HepG2 (cell line): ENCODE measurements around the gene DNAAF1. TPM values are rescaled to one million over a fixed set of nuclear protein-coding genes. Genes with fewer than 3 reads are reported as not detected.
A peak's percentile ranks its signal among the peaks of the same experiment; 100 is the strongest.

Experiments used
- ATF7-NPFF ChIP-seq: sonication (generic); formaldehyde crosslinking; IDR thresholded peaks from 2 replicates; pipeline ENCODE4 v1.8.1; 2023; ENCODE audit warnings: mild to moderate bottlenecking, low read depth, missing genetic modification reagents, moderate library complexity
- CEBPB ChIP-seq: IDR thresholded peaks from 2 replicates; pipeline ENCODE4 v1.6.1; 2011; ENCODE audit warnings: low read depth, low read length, improper control_type of control experiment, borderline replicate concordance
- CHD2 ChIP-seq: IDR thresholded peaks from 2 replicates; pipeline ENCODE4 v1.6.1; 2011; ENCODE audit warnings: low read depth, low read length, improper control_type of control experiment
- MZF1 ChIP-seq: sonication (generic); formaldehyde crosslinking; IDR thresholded peaks from 2 replicates; pipeline ENCODE4 v1.8.1; 2023; ENCODE audit warnings: mild to moderate bottlenecking, missing genetic modification reagents, borderline replicate concordance
- NBN ChIP-seq: fragments of 450-650 bp; conservative IDR thresholded peaks from 2 replicates; pipeline ENCODE4 v1.6.1; 2017
- NFE2L2 ChIP-seq: fragments of 150-350 bp; IDR thresholded peaks from 2 replicates; pipeline ENCODE4 v1.6.1; 2014; ENCODE audit warnings: low read length
- NFYB ChIP-seq: sonication (generic); formaldehyde crosslinking; IDR thresholded peaks from 2 replicates; pipeline ENCODE4 v1.4.0; 2020; ENCODE audit warnings: missing genetic modification reagents
- NR3C1 ChIP-seq: sonication (generic); formaldehyde crosslinking; IDR thresholded peaks from 2 replicates; pipeline ENCODE4 v1.4.0; 2020; ENCODE audit warnings: missing genetic modification reagents
- PITX1 ChIP-seq: sonication (generic); formaldehyde crosslinking; IDR thresholded peaks from 2 replicates; pipeline ENCODE4 v1.5.1; 2020; ENCODE audit warnings: mild to moderate bottlenecking, missing genetic modification reagents
- POLR2G ChIP-seq: fragments of 200-400 bp; formaldehyde crosslinking; IDR thresholded peaks from 2 replicates; pipeline ENCODE4 v1.6.1; 2018; ENCODE audit warnings: mild to moderate bottlenecking, low read depth, low read length, moderate library complexity
- SALL2 ChIP-seq: sonication (generic); formaldehyde crosslinking; IDR thresholded peaks from 2 replicates; pipeline ENCODE4 v1.8.1; 2023; ENCODE audit warnings: mild to moderate bottlenecking, missing genetic modification reagents, inconsistent platforms
- ZBTB1 ChIP-seq: sonication (generic); formaldehyde crosslinking; IDR thresholded peaks from 2 replicates; pipeline ENCODE4 v1.4.0; 2020; ENCODE audit warnings: missing genetic modification reagents, borderline replicate concordance
- ZBTB44 ChIP-seq: sonication (generic); formaldehyde crosslinking; IDR thresholded peaks from 2 replicates; pipeline ENCODE4 v1.4.0; 2020; ENCODE audit warnings: missing genetic modification reagents
- ZC3H13 ChIP-seq: sonication (generic); formaldehyde crosslinking; IDR thresholded peaks from 2 replicates; pipeline ENCODE4 v1.8.1; 2023; ENCODE audit warnings: mild to moderate bottlenecking, missing genetic modification reagents, moderate library complexity
- ZFYVE20 ChIP-seq: sonication (generic); formaldehyde crosslinking; IDR thresholded peaks from 2 replicates; pipeline ENCODE4 v1.8.0; 2023; ENCODE audit warnings: low read depth, mild to moderate bottlenecking, moderate library complexity, missing genetic modification reagents, borderline replicate concordance
- ZNF34 ChIP-seq: sonication (generic); formaldehyde crosslinking; IDR thresholded peaks from 2 replicates; pipeline ENCODE4 v1.4.0; 2020; ENCODE audit warnings: mild to moderate bottlenecking, missing genetic modification reagents, borderline replicate concordance
- ZNF747 ChIP-seq: sonication (generic); formaldehyde crosslinking; IDR thresholded peaks from 2 replicates; pipeline ENCODE4 v1.8.1; 2023; ENCODE audit warnings: missing genetic modification reagents, mild to moderate bottlenecking, borderline replicate concordance
- polyA plus RNA-seq, 8 experiments: library from polyadenylated mRNA; depleted of rRNA in 3 of 8; stranded (reverse) in 7 of 8; unstranded in 1 of 8; fragments of >200 nt; fragmentation: Illumina TruSeq in 4 of 8; extraction: Trizol in 4 of 8; gene quantifications; 2 replicates each; pipeline versions ENCODE4 v1.2.1 to v1.2.3, GENCODE V29; 2011 to 2016; ENCODE audit warnings: low read depth in 4 of 8, missing spikeins in 1 of 8, mixed read lengths in 1 of 8; ENCODE audit not compliant: insufficient read depth in 1 of 8
- total RNA-seq, 5 experiments: library from RNA; depleted of rRNA; stranded (reverse); fragments of >200 nt; fragmentation: Illumina TruSeq; extraction: Trizol; gene quantifications; 2 replicates each; pipeline ENCODE4 v1.2.3, GENCODE V29; 2016; ENCODE audit warnings: low read depth in 1 of 5
- TF ChIP-seq, protein P1 (sequence below): sonication (generic); formaldehyde crosslinking; IDR thresholded peaks from 2 replicates; pipeline ENCODE4 v1.9.0; 2022; ENCODE audit warnings: missing genetic modification reagents, mild to moderate bottlenecking, borderline replicate concordance
- TF ChIP-seq, protein P2 (sequence below): sonication (generic); formaldehyde crosslinking; IDR thresholded peaks from 2 replicates; pipeline ENCODE4 v1.4.0; 2020; ENCODE audit warnings: missing genetic modification reagents

DNAAF1 gene
- total and polyA plus RNA-seq, 2 of the 13 experiments (the other 11 are each of a cell fraction or from before 2014, with no cell fraction given), result 0.04 TPM; not detected in 1

- no peak for TF ChIP-seq NFYB (CRISPR knock-in tag)
- TF ChIP-seq ZFYVE20 (CRISPR knock-in tag), result 0 out of 2 replicates have a peak, but pooled peaks have one; percentile 41
- TF ChIP-seq ZNF34 (CRISPR knock-in tag), result no peak
- TF ChIP-seq MZF1 (CRISPR knock-in tag), result no peak
- TF ChIP-seq PITX1 (CRISPR knock-in tag), result no peak; the same call in none of the 2 replicates
- TF ChIP-seq NR3C1 (CRISPR knock-in tag), result no peak
- TF ChIP-seq, protein P1, sequence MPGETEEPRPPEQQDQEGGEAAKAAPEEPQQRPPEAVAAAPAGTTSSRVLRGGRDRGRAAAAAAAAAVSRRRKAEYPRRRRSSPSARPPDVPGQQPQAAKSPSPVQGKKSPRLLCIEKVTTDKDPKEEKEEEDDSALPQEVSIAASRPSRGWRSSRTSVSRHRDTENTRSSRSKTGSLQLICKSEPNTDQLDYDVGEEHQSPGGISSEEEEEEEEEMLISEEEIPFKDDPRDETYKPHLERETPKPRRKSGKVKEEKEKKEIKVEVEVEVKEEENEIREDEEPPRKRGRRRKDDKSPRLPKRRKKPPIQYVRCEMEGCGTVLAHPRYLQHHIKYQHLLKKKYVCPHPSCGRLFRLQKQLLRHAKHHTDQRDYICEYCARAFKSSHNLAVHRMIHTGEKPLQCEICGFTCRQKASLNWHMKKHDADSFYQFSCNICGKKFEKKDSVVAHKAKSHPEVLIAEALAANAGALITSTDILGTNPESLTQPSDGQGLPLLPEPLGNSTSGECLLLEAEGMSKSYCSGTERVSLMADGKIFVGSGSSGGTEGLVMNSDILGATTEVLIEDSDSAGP (CRISPR knock-in tag), result peak; percentile 94
- TF ChIP-seq, protein P2, sequence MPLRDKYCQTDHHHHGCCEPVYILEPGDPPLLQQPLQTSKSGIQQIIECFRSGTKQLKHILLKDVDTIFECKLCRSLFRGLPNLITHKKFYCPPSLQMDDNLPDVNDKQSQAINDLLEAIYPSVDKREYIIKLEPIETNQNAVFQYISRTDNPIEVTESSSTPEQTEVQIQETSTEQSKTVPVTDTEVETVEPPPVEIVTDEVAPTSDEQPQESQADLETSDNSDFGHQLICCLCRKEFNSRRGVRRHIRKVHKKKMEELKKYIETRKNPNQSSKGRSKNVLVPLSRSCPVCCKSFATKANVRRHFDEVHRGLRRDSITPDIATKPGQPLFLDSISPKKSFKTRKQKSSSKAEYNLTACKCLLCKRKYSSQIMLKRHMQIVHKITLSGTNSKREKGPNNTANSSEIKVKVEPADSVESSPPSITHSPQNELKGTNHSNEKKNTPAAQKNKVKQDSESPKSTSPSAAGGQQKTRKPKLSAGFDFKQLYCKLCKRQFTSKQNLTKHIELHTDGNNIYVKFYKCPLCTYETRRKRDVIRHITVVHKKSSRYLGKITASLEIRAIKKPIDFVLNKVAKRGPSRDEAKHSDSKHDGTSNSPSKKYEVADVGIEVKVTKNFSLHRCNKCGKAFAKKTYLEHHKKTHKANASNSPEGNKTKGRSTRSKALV, result peak; percentile 70; the same call in 1 of the 2 replicates
- TF ChIP-seq ZBTB1, result no peak
- TF ChIP-seq ZNF747, result peak; percentile 26; the same call in 1 of the 2 replicates
- peak; percentile 60; the same call in 1 of the 2 replicates for TF ChIP-seq ZC3H13 (CRISPR knock-in tag)
- TF ChIP-seq NFE2L2, result no peak
- peak; percentile 95 for TF ChIP-seq POLR2G
- no peak for TF ChIP-seq CHD2
- peak; percentile 96 for TF ChIP-seq SALL2 (CRISPR knock-in tag)
- TF ChIP-seq CEBPB, result no peak
- TF ChIP-seq ATF7-NPFF (CRISPR knock-in tag), result peak; percentile 81
- TF ChIP-seq NBN, result no peak
- no peak; the same call in 1 of the 2 replicates for TF ChIP-seq ZBTB44
Observed at GRCh38 chr16:84186685-84187437, 41.8 kb downstream of the DNAAF1 start, which contains the start of gene TAF1C (continued).
